Measurements from ENCODE around the gene PCDHB14.
A peak's percentile ranks its signal among the peaks of the same experiment; 100 is the strongest.
"Not testable (repeated sequence)": the region's sequence is repeated elsewhere in the genome, so short reads cannot be mapped to it uniquely, and the experiment has no call there.

PCDHB14 gene

GRCh38 chr5:141236516-141237313 lies 13.6 kb downstream of the PCDHB14 start:
- no peak for DNase-seq (ENCODE audit: low read depth)
- H3K4me3 ChIP-seq (ENCODE audit: low read depth, low read length): no peak overlapping the region
- TF ChIP-seq, protein P1, sequence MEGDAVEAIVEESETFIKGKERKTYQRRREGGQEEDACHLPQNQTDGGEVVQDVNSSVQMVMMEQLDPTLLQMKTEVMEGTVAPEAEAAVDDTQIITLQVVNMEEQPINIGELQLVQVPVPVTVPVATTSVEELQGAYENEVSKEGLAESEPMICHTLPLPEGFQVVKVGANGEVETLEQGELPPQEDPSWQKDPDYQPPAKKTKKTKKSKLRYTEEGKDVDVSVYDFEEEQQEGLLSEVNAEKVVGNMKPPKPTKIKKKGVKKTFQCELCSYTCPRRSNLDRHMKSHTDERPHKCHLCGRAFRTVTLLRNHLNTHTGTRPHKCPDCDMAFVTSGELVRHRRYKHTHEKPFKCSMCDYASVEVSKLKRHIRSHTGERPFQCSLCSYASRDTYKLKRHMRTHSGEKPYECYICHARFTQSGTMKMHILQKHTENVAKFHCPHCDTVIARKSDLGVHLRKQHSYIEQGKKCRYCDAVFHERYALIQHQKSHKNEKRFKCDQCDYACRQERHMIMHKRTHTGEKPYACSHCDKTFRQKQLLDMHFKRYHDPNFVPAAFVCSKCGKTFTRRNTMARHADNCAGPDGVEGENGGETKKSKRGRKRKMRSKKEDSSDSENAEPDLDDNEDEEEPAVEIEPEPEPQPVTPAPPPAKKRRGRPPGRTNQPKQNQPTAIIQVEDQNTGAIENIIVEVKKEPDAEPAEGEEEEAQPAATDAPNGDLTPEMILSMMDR (IDR thresholded peaks at IDR 0.05; ENCODE audit: low read depth, low read length): no peak
- TF ChIP-seq MAX (IDR thresholded peaks at IDR 0.05; ENCODE audit: low read depth, low read length): no peak
- no peak for TF ChIP-seq POLR2A (IDR thresholded peaks at IDR 0.05; ENCODE audit: extremely low read depth, insufficient read length)

GRCh38 chr5:141241496-141241895 lies 18.4 kb downstream of the PCDHB14 start:
- TF ChIP-seq MAX (IDR thresholded peaks at IDR 0.05; ENCODE audit: low read depth, low read length) (no peak), MYC (IDR thresholded peaks at IDR 0.05; ENCODE audit: low read depth, low read length) (no peak), POLR2A (IDR thresholded peaks at IDR 0.05; ENCODE audit: extremely low read depth, insufficient read length) (no peak)
- TF ChIP-seq, protein P1 (IDR thresholded peaks at IDR 0.05; ENCODE audit: low read depth, low read length): no peak
- no peak overlapping the region for H3K4me3 ChIP-seq (ENCODE audit: low read depth, low read length)
- DNase-seq (ENCODE audit: low read depth): no peak

DNA sequence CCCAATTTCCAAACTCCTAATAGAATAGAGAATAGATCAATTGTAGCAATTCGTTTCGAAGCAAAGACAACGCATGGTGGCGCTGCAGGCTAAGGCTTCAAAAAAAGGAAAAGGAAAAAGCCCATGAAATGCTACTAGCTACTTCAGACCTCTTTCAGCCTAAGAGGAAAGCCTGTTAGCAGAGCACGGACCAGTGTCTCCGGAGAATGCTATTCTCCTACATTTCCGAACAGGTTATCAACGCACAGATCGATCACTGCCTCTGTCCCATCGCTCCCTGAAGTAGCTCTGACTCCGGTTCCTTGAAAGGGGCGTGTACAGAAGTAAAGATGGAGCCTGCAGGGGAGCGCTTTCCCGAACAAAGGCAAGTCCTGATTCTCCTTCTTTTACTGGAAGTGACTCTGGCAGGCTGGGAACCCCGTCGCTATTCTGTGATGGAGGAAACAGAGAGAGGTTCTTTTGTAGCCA lies 22.1 kb downstream of the PCDHB14 start, which contains the start of gene PCDHB15:
Gene PCDHB15 (plus strand): TSS at position 146 of the 468 bp plus-strand sequence. CDS start 184 bp downstream, at position 330.
- DNase-seq (ENCODE audit: low read depth): peak; percentile 57
- TF ChIP-seq, protein P1 (IDR thresholded peaks at IDR 0.05; ENCODE audit: low read depth, low read length): peak; percentile 36
- no peak for TF ChIP-seq MAX (IDR thresholded peaks at IDR 0.05; ENCODE audit: low read depth, low read length)
- H3K4me3 ChIP-seq (ENCODE audit: low read depth, low read length): no peak within 1 kb of the TSS

DNA sequence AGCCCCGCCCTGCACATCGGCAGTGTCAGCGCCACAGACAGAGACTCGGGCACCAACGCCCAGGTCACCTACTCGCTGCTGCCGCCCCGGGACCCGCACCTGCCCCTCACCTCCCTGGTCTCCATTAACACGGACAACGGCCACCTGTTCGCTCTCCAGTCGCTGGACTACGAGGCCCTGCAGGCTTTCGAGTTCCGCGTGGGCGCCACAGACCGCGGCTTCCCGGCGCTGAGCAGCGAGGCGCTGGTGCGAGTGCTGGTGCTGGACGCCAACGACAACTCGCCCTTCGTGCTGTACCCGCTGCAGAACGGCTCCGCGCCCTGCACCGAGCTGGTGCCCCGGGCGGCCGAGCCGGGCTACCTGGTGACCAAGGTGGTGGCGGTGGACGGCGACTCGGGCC lies 23.8 kb downstream of the PCDHB14 start:
- not testable (repeated sequence) for DNase-seq (ENCODE audit: low read depth)

DNA sequence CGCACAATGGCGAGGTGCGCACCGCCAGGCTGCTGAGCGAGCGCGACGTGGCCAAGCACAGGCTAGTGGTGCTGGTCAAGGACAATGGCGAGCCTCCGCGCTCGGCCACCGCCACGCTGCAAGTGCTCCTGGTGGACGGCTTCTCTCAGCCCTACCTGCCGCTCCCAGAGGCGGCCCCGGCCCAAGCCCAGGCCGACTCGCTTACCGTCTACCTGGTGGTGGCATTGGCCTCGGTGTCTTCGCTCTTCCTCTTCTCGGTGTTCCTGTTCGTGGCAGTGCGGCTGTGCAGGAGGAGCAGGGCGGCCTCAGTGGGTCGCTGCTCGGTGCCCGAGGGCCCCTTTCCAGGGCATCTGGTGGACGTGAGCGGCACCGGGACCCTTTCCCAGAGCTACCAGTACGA lies 24.3 kb downstream of the PCDHB14 start:
- DNase-seq (ENCODE audit: low read depth); H3K4me3 ChIP-seq (ENCODE audit: low read depth, low read length): not testable (repeated sequence)

More for the DNA sequence above, 23.8 kb downstream of the PCDHB14 start:
- H3K4me3 ChIP-seq (ENCODE audit: low read depth, low read length): not testable (repeated sequence)

DNA sequence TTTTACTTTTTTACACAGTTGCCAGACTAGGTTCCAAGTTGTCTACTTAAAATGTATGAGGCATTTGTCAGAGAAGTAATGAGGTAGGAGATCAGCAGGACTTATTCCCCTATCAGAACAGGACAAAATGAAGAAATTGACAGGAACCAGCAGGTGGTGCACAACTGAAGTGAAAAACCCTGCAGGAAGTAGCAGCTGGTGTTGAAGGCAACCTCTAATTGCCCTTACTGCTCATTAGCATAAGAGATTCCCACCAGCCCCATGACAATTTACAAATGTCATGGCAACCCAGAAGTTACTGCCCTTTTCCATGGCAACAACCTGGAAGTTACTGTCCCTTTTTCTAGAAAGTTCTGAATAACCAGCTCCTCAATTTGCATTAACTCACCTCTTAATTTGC lies 27.4 kb downstream of the PCDHB14 start:
- peak; percentile 6 for DNase-seq (ENCODE audit: low read depth)
- TF ChIP-seq MAX (IDR thresholded peaks at IDR 0.05; ENCODE audit: low read depth, low read length) (no peak), MYC (IDR thresholded peaks at IDR 0.05; ENCODE audit: low read depth, low read length) (no peak), POLR2A (IDR thresholded peaks at IDR 0.05; ENCODE audit: extremely low read depth, insufficient read length) (no peak)
- TF ChIP-seq, protein P1 (IDR thresholded peaks at IDR 0.05; ENCODE audit: low read depth, low read length): no peak
- H3K4me3 ChIP-seq (ENCODE audit: low read depth, low read length): no peak overlapping the region

DNA sequence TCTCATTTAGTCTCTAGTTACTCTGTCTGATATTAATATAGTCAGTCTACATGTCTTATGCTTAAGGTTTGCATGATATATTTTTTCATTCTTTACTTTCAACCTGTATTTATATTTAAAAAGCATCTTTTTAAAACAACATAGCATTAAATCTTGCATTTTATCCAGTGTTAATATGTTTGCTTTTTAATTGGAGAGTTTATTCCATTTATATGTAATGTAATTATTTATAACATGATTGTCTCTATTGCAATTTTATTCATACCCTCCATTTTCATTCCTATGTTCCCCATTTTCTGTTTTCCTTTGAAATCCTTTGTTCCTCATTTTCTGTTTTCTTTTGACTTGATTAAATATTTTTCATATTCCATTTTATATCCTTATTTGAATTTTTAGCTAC lies 35.3 kb downstream of the PCDHB14 start:
- no peak overlapping the region for H3K4me3 ChIP-seq (ENCODE audit: low read depth, low read length)
- no peak for DNase-seq (ENCODE audit: low read depth)
- TF ChIP-seq, protein P1 (IDR thresholded peaks at IDR 0.05; ENCODE audit: low read depth, low read length): no peak
- no peak for TF ChIP-seq POLR2A (IDR thresholded peaks at IDR 0.05; ENCODE audit: extremely low read depth, insufficient read length)
- TF ChIP-seq MAX (IDR thresholded peaks at IDR 0.05; ENCODE audit: low read depth, low read length): no peak
- TF ChIP-seq MYC (IDR thresholded peaks at IDR 0.05; ENCODE audit: low read depth, low read length): no peak

All from NB4 (cell line).